IPS-18c (cell line): ENCODE results near the gene VAMP3.
A peak's percentile ranks its signal among the peaks of the same experiment; 100 is the strongest.

Source experiments
- H3K4me3 ChIP-seq: 2 replicates; pipeline ENCODE4 v1.7.0; 2013; ENCODE audit warnings: low read depth, mild to moderate bottlenecking, low read length, moderate library complexity; ENCODE audit not compliant: insufficient read depth
- H3K9me3 ChIP-seq: one replicate; pipeline ENCODE4 v1.6.1; 2013; ENCODE audit warnings: mild to moderate bottlenecking, low read length, moderate library complexity; ENCODE audit not compliant: control insufficient read depth, insufficient read depth

Gene VAMP3

GRCh38 chr1:7770997-7771822 is at the start of gene VAMP3:
Gene VAMP3, plus strand, starts transcription at chr1:7771296. Its CDS starts 88 bp downstream, at chr1:7771384.
- no peaks in the 10 kb centered on the region for H3K9me3 ChIP-seq
- peak within 1 kb of the TSS; percentile 81 for H3K4me3 ChIP-seq

- Histone ChIP-seq H3K4me3 (no peak overlapping the region), H3K9me3 (no peaks in the 10 kb centered on the region)
These were observed 49.0 kb upstream of the VAMP3 start for GRCh38 chr1:7721940-7722669.

- Histone ChIP-seq H3K4me3 (no peak overlapping the region), H3K9me3 (no peaks in the 10 kb centered on the region)
These were observed 48.5 kb upstream of the VAMP3 start for GRCh38 chr1:7722670-7723012.

- Histone ChIP-seq H3K9me3 (no peaks in the 10 kb centered on the region), H3K4me3 (no peak overlapping the region)
These were observed 44.5 kb upstream of the VAMP3 start for GRCh38 chr1:7726623-7727022.

GRCh38 chr1:7727809-7728471 is 43.2 kb upstream of the VAMP3 start:
- no peaks in the 10 kb centered on the region for H3K9me3 ChIP-seq
- no peak overlapping the region for H3K4me3 ChIP-seq

- no peaks in the 10 kb centered on the region for H3K9me3 ChIP-seq
- no peak overlapping the region for H3K4me3 ChIP-seq
These were observed 41.3 kb upstream of the VAMP3 start for GRCh38 chr1:7729761-7730160.

- Histone ChIP-seq H3K9me3 (no peaks in the 10 kb centered on the region), H3K4me3 (no peak overlapping the region)
These were observed 38.8 kb upstream of the VAMP3 start for GRCh38 chr1:7732331-7732730.

GRCh38 chr1:7733276-7733675 is 37.8 kb upstream of the VAMP3 start:
- no peaks in the 10 kb centered on the region for H3K9me3 ChIP-seq
- H3K4me3 ChIP-seq, result no peak overlapping the region

- H3K9me3 ChIP-seq, result peaks cover 3% of the 10 kb centered on the region
- no peak overlapping the region for H3K4me3 ChIP-seq
These were observed 33.1 kb upstream of the VAMP3 start for GRCh38 chr1:7738044-7738443.

GRCh38 chr1:7743346-7743745 is 27.8 kb upstream of the VAMP3 start:
- Histone ChIP-seq H3K4me3 (no peak overlapping the region), H3K9me3 (peaks cover 3% of the 10 kb centered on the region)

GRCh38 chr1:7744882-7745281 is 26.2 kb upstream of the VAMP3 start:
- peaks cover 3% of the 10 kb centered on the region for H3K9me3 ChIP-seq
- no peak overlapping the region for H3K4me3 ChIP-seq

- Histone ChIP-seq H3K9me3 (no peaks in the 10 kb centered on the region), H3K4me3 (no peak overlapping the region)
These were observed 25.3 kb upstream of the VAMP3 start for GRCh38 chr1:7745783-7746182.

- Histone ChIP-seq H3K4me3 (no peak overlapping the region), H3K9me3 (no peaks in the 10 kb centered on the region)
These were observed 23.5 kb upstream of the VAMP3 start for GRCh38 chr1:7747605-7748004.

- no peaks in the 10 kb centered on the region for H3K9me3 ChIP-seq
- no peak overlapping the region for H3K4me3 ChIP-seq
These were observed 22.0 kb upstream of the VAMP3 start for GRCh38 chr1:7749126-7749525.

- Histone ChIP-seq H3K4me3 (no peak overlapping the region), H3K9me3 (no peaks in the 10 kb centered on the region)
These were observed 19.9 kb upstream of the VAMP3 start for GRCh38 chr1:7751174-7751573.

- Histone ChIP-seq H3K9me3 (no peaks in the 10 kb centered on the region), H3K4me3 (peak overlapping the region; percentile 16; the same call in 1 of the 2 replicates)
These were observed 18.3 kb upstream of the VAMP3 start for GRCh38 chr1:7752512-7753417.

GRCh38 chr1:7753641-7754040 is 17.5 kb upstream of the VAMP3 start:
- no peaks in the 10 kb centered on the region for H3K9me3 ChIP-seq
- H3K4me3 ChIP-seq, result no peak overlapping the region
